ENCODE data around the gene MICU1.

DNA sequence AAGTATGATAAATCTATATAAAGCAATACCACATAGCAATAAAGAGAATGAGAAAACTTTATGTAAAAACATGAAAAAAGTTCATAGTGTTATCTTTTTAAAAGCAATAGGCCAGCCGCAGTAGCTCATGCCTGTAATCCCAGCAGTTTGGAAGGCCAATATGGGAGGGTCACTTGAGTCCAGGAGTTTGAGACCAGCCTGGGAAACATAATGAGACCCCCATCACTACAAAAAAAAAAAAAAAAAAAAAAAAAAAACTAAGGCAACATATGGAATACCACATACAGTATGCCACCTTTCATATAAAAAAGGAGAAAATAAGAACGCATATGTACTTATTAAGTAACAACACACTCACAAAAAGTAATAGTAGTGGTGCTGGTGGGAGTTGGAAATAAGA lies 52.8 kb downstream of the MICU1 start:
- TF ChIP-seq POLR2A (IDR thresholded peaks at IDR 0.05; ENCODE audit: low read depth, low read length) (no peak), POLR2AphosphoS5 (IDR thresholded peaks at IDR 0.05; ENCODE audit: low read depth, low read length) (no peak)
